Activated CD4-positive, CD25-positive, alpha-beta regulatory T cell treated with anti-CD3 and anti-CD28 coated beads, Interleukin-2, amount 50 U/mL, for 72 hours (primary cell): ENCODE data around the gene EIF6.

Experiments used
- DNase-seq: peaks from one replicate; pipeline ENCODE4 v3.0.0; 2021

Gene EIF6

DNA sequence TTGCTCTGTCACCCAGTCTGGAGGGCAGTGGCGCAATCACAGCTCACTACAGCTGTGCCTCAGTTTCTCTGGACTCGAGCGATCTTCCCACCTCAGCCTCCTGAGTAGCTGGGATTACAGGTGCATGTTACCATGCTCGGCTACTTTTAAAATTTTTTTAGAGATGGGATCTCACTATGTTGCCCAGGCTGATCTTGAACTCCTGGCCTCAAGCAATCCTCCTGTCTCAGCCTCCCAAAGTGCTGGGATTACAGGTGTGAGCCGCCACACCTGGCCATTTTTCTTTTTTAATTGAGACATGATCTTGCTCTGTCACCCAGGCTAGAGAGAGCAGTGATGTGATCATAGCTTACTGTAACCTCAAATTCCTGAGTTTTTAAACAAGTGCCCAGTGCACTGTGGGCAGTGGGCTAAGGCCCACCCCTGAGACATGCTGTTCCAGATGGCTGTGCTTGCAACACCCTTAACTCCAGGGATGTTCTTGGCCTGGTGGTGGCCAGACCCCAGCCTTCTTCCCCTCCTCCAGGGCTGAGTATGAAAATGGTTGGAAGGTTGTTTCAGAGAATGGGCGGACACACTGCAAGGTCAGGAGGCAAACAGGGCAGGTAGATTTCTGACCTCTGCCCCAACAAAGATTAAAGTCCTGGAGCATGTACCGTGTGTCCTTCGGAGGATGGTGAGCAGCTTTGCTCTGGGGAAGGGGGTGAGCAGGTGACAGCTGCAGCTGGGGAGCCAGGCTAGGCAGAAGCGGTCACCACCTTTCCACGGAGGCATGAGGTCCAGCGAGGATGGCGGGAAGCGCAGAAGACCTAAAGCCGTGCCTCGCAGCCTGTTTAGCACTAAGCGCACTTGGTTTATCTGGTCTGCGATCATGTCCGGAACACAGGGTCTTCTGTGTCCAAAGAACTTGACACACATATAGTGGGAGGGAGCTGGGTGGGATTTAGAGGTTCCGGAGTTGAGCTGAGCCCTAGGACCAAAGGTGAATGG is 9.0 kb upstream of the EIF6 start:
- no peak for DNase-seq

DNA sequence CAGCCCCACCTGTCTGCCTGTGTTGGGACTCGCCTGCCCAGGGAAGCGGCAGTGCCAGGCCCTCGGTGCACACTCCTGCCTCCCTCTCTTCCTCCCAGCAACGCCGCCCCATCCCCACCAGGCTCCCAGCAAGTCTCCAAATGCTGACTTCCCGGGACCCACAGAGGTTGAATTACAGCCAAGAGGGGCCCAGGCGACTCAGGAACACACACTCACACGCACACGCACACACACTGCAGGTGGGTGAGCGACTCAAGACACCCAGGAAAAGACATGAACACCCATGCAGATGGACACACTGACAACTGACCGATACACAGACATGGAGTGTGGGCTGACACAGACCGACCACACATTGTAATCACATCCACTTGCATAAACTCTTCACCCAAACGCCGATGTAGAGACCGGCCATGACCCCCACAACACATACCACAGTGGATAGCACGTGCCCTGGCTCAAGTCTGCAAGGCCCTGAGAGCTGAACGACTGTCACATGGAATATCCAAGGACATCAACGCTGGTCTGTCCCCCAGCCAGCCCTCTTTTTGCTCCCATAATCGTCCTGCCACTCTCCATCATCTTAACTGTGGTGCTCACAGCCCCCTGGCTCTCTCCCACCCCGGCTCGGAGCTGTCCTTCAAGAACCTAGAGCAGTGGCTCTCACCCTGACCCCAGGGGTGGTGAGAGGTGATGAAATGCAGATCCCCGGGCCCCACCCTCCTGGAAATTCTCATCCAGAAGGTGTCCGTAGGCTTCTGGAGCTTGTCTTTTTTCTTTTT is 8.1 kb upstream of the EIF6 start:
- no peak for DNase-seq

DNA sequence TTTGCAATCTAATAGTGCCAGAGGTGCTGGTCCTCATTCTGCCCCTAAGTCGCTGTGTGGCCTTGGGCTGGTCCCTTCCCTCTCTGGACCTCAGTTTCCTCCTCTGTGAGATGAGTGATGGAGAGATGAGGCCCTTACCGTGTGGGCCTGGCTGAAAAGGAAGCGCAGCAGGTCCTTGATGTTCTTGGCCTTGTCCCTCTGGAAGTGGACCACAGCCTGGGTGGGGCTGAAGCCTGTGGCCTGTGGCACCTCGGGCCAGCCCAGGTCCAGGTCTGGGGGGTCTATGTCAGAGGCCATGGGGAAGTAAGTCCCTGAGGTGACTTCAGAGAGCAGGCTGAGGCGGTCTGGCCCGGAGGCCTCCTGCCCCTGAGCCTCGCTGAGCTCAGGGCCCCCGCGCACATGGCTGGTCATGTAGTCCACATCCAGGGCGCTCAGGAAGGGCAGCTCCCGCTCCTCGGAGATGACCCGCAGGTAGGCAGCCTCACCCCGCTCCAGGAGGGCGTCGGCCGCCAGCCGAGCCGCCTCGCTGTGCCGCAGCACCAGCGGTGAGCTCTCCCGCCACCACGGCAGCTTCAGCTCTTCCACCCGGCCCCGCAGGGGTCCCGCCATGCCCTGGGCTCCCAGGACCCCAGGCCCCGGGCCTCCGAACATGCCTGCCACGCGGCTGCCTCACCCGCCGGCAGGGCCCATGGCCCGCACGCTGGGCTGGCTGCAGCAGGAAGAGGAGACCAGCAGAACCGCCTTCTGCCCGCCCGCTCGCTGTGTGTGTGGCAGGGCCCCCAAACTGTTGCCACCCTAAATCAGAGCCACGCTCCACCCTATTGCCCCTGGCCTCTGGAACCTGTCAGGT is 7.3 kb upstream of the EIF6 start, which contains the start of gene FAM83C:
Gene FAM83C (minus strand): TSS at position 772 of the 850 bp plus-strand sequence. CDS start 121 bp downstream, at position 651.
- no peak for DNase-seq

DNA sequence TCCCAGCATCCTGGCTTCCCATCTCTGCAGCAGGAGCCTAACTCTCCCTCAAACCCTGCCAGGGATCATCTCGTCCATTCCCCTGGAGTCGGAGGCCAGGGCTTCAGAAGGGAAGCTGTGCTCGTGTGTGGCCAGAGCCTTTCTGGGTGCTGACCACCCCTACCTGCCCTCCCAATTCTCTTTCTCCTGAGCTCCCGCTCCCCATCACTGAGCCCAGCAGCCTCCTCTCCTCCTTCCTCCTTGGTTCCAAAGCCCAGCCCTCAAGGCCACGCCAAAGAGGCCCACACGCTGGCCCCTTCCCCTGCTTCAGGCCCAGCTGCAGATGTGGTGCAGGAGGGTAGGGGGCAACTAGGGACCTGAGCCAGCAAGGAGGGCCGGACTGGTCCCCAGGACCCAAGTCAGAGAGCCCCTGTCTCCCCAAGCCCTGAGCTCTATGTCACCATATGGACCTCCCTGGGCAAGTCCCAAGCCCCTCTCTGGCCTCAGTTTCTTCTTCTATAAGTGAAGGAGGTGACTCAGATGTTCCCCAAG is 6.4 kb upstream of the EIF6 start:
- DNase-seq, result no peak

DNA sequence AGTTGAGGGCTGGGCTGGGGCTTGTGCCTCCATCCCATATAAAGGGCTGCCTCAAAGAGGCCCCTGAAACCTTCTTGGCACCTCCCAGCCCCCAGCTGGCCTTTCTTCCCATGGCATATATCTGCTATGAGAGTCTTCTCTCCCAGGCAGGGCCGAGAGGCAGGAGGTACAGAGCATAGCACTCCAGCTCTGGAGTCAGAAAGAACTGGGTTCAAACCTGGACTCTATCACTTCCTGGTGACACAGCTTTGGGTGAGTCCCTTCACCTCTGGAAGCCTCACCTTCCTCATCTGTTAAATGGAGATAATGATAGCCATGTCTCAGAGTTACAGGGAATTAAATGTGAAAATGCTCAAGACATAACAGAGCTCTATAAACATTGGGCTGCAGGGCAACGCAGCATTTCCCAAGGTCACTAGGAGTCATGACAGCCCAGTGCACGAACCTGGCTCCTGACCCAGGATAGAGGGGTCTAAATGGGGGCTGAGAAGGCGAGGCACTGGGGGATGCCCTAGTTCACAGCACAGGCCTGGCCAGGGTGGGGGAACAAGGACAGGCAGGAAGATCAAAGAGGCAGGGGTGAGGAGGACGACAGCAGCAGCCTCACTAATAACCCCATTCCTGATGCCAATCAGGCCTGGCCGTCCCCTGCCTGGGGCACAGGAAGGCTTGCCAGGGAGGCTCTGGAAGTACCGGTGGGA is 5.8 kb upstream of the EIF6 start:
- no peak for DNase-seq

DNA sequence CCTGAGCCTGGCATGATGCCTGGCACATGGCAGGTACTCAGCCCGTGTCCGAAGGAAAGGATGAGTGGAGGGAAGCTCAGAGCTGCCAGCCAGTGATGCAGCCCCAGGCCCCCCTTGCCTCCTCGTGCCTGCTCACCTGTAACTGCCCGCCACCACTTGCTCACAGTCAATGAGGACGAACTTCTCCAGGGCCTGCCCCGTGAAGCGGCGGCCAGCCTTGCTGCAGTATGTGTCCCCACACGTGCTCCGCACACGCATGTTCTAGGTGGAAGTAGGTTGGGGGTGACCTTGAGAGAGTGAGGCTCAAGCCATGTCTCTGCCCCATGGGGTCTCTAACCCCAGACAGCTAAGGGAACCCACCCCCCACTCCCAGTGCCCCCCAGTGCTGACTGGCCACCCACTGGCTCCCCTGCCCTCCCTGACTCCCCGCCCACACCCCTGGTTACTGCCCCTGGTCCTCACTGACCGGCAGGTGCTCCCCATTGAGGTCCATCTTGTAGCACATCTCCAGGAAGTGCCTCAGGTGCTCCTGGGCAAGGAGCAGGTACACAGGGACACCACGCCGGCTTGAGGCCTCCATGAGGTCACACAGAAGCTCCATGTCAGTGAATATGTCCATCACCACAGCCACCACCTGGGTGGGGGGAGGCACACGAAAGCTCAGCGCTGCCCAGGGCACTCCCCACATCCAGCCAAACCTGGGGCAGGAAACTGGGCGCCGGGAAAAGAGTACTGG is 3.9 kb upstream of the EIF6 start:
- DNase-seq, result no peak

DNA sequence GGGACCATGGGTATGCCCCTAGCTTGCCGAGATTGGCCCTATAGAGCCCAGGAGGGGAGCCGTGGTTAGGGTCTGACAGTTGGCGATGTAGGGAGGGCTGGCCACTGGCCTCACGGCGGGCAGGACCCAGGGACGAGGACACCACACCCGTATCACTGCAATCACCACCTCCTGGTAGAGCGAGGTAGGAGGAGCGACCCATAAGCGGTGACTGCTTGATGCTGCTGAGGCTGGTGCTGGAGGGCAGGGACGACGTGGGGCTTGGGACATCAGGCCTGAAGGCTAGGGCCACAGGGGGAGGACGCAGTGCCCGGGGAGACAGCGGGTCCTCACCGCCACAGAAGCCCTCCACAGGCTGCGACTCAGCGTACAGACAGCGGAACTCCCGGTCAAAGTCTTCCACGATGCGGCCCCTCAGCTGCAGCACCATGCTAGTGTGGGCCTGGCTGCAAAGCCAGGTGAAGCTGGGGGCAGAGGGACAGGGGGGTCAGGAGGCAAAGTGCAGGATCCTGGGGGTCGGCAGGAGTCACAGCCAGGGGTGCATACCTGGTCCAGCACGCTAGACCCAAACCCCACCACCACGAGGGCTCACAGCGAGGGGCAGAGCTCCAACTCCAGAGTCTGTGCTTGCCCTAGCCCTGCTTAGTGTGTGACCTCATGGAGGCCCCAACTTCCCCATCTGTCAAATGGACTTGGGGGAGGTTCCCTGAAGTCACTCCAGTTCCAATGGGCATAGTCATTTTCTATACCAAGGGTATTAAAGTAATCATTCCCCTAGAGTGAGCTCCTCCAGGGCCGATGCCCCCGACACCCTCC is 3.1 kb upstream of the EIF6 start:
- no peak for DNase-seq

DNA sequence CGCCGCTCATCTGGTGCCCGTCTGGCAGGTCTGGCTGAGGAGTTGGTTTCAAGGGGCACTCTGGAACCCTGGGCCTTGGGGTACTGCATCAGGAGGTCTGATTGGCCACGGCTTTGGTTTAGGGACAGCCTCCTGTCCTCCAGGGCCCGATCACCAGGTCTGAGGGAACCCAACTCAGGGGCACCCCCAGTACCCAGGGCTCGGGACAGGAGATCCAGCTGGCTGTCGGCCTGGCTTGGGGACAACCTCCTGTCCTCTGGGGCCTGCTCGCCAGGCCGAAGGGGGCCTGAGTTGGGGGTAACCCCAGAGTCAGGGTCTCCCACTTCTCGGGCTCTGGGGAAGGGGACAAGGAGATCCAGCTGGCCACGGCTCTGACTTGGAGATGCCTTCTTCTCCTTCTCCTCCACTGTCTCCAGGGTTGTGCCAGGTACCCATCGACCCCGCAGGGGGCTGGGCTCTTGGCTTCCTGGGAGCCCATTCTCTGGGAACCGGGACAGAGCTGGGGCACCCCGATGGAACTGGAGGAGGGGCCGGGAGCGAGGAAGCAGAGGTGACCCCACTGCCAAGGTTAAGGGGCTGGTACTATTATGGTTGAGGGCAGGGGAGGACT is 2.4 kb upstream of the EIF6 start:
- DNase-seq, result no peak

DNA sequence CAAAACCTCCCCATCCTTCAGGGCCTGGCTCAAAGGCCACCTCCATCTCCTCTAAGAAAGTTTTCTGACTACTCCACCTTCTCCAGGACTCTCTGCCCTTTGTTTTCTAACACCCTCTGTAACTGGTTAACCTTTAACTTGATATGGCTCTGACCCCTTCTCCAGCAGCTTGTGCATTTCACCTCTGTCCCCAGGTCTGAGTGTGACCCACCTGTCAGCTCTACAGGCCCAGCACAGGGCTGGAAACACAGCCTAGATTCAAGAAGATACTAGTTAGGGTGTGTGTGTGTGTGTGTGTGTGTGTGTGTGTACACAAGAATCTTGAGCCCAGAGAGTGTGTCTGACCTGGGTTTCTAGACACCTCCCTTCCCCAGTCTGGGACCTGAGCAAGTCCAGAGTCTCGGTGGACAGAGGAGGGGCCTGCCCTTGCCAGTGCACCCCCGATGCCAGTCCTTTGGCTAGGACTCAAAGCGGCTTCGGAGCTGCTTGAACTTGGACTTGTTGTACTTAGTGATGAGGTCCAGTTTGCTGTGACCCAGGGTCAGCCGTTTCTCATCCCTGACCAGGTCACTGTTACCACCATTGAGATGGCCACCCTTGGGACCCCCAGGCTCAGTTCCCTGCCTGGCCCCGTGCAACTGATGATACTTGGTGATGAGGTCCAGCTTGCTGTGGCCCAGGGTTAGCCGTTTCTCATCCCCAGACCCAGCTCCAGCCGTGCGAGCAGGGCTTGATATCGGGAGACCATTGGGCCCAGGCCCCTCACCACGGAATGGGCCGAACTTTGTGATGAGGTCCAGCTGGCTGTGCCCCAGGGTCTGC is 1.7 kb upstream of the EIF6 start:
- no peak for DNase-seq

DNA sequence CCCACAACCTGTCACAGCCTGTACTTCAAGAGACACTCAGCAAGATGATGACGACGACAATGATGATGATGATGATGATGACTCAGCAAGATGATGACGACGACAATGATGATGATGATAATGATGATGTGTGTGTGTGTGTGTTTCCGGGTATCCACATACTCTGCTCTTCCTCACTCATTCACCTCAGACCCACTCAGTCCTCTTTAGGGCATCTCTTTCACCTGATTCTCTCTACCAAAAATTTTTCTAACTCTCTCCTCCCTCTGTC is 1.2 kb upstream of the EIF6 start:
- no peak for DNase-seq

DNA sequence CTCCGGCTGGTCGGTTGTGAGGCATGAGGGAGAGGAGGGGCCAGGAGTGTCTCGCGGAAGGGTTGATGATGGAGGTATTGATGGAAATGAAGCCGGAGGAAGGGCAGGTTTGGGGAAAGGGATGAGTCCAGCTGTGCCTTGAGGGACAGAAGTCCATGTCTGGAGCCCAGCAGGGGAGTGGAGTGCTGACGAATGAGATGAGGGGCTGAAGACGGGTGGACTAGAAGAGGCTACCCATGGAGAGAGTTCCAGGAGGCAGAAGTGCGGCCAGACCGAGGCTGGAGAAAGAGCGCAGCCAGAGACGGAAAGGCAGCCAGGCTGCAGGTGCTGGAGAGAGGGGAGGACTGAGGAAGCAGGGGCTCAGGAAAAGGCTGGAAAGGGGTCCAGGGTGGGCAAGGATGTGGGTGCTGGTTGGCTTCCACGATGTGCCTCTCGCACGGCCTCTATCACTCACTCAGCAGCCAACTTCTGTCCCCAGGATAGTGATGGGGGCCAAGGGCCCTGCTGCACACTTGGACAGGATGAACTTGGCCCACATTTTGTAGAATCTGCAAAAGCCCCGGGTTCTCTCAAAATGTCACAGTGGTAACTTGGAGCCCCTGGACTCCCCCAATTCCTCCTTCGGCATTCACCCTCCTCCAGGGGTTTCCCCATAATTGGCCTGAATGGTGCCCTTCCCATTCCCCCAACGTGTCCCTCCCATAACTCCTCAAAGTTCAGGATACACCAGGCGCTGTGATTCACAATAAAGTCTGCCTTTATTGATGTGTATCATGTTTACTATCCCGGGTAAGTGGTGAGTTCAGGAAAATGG is 627 bp upstream of the EIF6 start:
- no peak for DNase-seq

DNA sequence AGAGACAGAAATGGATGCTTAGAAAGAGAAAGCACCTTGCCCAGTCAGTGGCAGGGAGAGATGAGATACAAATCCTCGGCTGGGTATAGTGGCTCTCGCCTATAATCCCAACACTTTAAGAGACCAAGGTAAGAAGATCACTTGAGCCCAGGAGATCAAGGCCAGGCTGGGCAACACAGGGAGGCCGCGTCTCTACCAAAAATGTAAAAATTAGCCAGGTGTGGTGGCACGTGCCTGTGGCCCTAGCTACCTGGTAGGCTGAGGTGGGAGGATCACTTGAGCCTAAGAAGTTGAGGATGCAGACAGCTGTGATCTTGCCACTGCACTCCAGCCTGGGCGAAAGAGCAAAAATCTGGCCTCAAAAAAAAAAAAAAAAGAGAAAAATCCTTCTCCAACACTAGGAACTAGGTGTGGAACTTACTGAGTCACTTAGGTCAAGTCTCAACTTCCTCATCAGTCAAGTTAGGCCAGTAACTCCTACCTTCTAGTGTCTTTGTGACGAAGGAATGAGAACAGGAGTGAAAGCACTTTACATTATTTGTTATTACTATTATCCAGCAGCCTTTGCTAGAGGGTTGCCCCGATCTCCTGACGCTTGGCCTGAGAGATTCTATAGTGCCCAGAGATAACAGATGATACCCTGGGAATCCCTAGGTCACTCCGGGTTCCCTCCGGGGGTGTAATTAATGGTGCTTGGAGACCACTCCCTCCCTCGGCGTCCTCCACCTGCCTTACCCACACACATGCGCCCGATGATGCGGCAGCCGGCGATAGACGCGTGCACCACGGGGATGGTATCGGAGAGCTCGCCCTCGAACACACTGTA is 918 bp downstream of the EIF6 start:
- DNase-seq, result no peak

DNA sequence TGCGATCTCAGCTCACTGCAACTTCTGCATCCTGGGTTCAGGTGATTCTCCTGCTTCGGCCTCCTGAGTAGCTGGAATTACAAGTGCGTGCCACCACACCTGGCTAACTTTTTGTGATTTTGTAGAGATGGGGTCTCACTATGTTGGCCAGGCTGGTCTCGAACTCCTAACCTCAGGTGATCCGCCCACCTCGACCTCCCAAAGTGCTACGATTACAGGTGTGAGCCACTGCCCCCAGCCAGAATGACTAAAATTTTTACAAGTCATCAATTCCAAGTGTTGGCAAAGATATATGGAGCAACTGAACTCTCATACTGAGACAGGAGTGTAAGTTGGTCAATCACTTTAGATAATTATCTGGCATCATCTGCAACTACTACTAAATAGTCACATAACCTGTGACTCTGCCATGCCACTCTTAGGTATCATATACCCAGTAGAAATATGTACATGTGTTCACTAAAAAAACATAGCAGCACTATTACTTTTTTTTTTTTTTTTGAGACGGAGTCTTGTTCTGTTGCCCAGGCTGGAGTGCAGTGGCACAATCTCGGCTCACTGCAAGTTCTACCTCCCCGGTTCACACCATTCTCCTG is 3.0 kb downstream of the EIF6 start:
- no peak for DNase-seq

DNA sequence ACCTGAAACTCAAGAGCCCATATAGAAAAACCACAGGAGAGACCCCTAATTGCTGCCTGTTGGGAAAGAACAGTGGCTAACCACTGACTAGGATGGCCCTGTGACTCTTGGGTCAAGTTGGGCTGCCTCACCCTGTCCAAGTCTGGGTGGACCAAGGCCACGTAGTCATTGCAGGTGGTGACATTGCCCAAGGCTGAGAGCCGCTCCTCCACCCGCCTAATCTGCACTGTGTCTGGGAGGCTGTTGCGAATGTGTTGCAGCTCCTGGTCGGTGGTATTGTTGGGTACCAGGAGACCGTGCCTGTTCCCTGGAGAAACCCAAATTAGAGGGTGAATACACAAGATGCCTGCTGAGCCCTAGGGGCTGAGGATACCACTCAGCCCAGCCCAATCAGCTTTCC is 4.0 kb downstream of the EIF6 start:
- DNase-seq, result no peak

DNA sequence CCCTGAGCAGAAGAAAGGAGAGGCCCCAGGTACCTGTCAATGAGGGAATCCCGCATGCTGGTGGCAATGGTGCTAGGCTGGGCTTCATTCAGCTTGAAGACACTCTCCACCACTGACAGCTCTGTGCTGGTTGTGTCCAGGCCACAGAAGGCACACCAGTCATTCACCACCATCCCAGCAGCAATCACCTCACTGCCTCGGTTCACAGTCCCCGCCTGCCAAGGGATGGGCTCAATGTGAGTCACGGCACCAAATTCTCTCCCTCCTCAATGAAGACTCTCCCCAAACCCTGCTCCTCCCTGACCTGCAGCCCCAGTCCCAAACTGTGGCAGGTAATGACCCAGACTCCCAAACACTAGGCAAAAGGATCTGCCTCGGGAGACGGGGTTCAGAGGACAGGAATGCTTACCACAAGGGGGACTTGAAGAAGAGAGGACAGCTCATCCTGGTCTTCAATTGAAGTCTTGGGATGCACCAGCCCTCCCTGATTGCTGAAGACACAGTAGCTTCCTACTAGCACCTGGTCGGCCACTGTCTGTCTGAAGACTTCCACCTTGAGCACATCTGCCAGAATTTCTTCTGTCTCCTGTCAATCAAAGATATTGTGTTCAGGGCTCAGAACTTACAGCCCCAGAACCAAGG is 4.9 kb downstream of the EIF6 start:
- no peak for DNase-seq

DNA sequence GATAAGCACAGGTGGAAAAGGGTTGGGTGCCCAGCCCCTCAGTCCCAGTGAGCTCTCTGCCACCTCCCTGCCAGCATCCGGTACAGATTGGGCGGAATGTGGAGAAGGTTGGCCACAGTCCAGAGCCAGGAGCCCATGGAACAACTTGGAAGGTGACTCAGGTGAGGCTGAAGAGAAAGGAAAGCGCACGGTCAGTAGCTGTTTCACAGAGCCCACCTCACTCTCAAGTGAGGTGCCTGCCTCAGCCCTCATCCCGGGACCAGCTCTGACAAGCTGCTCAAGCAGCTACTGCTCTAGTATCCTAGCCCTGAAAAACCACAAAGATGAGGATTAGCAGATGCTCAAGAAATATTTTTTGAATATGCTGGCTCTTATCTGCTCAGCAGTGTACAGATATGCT is 5.5 kb downstream of the EIF6 start:
- no peak for DNase-seq
